ENCODE data around the gene GRK3.

GRCh38 chr22:25714739-25715138 is 150.3 kb downstream of the GRK3 start:
- TF ChIP-seq CTCF (IDR thresholded peaks at IDR 0.05; ENCODE audit: extremely low read depth in 1 of 2, insufficient read depth in 1 of 2, low read depth in 1 of 2, low read length in 2 of 2) (no peak), POLR2A (IDR thresholded peaks at IDR 0.05; ENCODE audit: low read depth, low read length) (no peak), POLR2AphosphoS5 (IDR thresholded peaks at IDR 0.05; ENCODE audit: insufficient read depth, low read depth, low read length) (no peak), FOS (IDR thresholded peaks at IDR 0.05; ENCODE audit: borderline replicate concordance, insufficient read depth, low read length) (no peak), EZH2 (IDR thresholded peaks at IDR 0.05; ENCODE audit: borderline replicate concordance, low read depth, low read length, severe bottlenecking) (no peak), MYC (IDR thresholded peaks at IDR 0.05; ENCODE audit: low read depth, low read length) (no peak), JUN (IDR thresholded peaks at IDR 0.05; ENCODE audit: borderline replicate concordance, insufficient read depth, insufficient read length, low read depth) (no peak), GATA2 (IDR thresholded peaks at IDR 0.05; ENCODE audit: insufficient read depth, insufficient read length, low read depth, low read length) (no peak), MAX (IDR thresholded peaks at IDR 0.05; ENCODE audit: insufficient read depth, insufficient read length) (no peak)
